ENCODE measurements around the gene ARPP21.

The ARPP21 gene

GRCh38 chr3:35680866-35681650, 41.7 kb downstream of the ARPP21 start (continued):
- TF ChIP-seq, protein P1, sequence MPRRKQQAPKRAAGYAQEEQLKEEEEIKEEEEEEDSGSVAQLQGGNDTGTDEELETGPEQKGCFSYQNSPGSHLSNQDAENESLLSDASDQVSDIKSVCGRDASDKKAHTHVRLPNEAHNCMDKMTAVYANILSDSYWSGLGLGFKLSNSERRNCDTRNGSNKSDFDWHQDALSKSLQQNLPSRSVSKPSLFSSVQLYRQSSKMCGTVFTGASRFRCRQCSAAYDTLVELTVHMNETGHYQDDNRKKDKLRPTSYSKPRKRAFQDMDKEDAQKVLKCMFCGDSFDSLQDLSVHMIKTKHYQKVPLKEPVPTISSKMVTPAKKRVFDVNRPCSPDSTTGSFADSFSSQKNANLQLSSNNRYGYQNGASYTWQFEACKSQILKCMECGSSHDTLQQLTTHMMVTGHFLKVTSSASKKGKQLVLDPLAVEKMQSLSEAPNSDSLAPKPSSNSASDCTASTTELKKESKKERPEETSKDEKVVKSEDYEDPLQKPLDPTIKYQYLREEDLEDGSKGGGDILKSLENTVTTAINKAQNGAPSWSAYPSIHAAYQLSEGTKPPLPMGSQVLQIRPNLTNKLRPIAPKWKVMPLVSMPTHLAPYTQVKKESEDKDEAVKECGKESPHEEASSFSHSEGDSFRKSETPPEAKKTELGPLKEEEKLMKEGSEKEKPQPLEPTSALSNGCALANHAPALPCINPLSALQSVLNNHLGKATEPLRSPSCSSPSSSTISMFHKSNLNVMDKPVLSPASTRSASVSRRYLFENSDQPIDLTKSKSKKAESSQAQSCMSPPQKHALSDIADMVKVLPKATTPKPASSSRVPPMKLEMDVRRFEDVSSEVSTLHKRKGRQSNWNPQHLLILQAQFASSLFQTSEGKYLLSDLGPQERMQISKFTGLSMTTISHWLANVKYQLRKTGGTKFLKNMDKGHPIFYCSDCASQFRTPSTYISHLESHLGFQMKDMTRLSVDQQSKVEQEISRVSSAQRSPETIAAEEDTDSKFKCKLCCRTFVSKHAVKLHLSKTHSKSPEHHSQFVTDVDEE (CRISPR knock-in tag; IDR thresholded peaks at IDR 0.05) = no peak
- TF ChIP-seq SNAI2 (CRISPR knock-in tag; IDR thresholded peaks at IDR 0.05) (no peak), TCF4 (CRISPR knock-in tag; IDR thresholded peaks at IDR 0.05; ENCODE audit: borderline replicate concordance) (no peak)

- no peak for TF ChIP-seq ZNF565 (CRISPR knock-in tag; conservative IDR thresholded peaks at IDR 0.05; ENCODE audit: low read depth)
- no peak for TF ChIP-seq ZFP30 (CRISPR knock-in tag; IDR thresholded peaks at IDR 0.05)
- no peak for TF ChIP-seq GLIS3 (CRISPR knock-in tag; IDR thresholded peaks at IDR 0.05)
- TF ChIP-seq, protein P2, sequence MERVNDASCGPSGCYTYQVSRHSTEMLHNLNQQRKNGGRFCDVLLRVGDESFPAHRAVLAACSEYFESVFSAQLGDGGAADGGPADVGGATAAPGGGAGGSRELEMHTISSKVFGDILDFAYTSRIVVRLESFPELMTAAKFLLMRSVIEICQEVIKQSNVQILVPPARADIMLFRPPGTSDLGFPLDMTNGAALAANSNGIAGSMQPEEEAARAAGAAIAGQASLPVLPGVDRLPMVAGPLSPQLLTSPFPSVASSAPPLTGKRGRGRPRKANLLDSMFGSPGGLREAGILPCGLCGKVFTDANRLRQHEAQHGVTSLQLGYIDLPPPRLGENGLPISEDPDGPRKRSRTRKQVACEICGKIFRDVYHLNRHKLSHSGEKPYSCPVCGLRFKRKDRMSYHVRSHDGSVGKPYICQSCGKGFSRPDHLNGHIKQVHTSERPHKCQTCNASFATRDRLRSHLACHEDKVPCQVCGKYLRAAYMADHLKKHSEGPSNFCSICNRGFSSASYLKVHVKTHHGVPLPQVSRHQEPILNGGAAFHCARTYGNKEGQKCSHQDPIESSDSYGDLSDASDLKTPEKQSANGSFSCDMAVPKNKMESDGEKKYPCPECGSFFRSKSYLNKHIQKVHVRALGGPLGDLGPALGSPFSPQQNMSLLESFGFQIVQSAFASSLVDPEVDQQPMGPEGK (CRISPR knock-in tag; IDR thresholded peaks at IDR 0.05; ENCODE audit: borderline replicate concordance) = no peak
- no peak for TF ChIP-seq POU6F1 (CRISPR knock-in tag; IDR thresholded peaks at IDR 0.05; ENCODE audit: borderline replicate concordance, low read depth)
- no peak for ATAC-seq
These were observed 45.8 kb downstream of the ARPP21 start for GRCh38 chr3:35685153-35685552.

DNA sequence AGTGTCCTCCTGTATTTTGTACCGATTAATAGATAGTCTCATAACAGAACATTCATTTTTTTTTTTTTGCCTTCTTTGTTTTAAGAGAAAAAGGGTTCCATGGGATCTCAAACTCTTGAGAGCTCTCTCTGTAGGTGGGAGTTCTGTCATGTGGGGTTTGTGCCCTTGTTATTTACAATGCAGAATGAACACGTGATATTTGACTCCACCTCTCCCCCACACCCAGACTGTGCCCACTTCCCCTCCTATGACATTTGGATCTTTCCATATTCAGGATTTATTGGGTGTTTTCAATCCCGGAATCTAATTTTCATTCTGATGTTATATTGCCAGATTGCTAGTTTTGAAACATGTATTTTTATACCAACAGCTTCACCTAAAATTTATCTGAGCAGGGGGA, 49.5 kb downstream of the ARPP21 start:
- ATAC-seq = no peak

More for the DNA sequence above, 49.5 kb downstream of the ARPP21 start:
- TF ChIP-seq ISL1 (CRISPR knock-in tag; IDR thresholded peaks at IDR 0.05) (no peak), TCF4 (CRISPR knock-in tag; IDR thresholded peaks at IDR 0.05; ENCODE audit: borderline replicate concordance) (no peak), ZNF565 (CRISPR knock-in tag; conservative IDR thresholded peaks at IDR 0.05; ENCODE audit: low read depth) (no peak), ZFP3 (CRISPR knock-in tag; IDR thresholded peaks at IDR 0.05) (no peak), GLIS3 (CRISPR knock-in tag; IDR thresholded peaks at IDR 0.05) (no peak), BACH2 (CRISPR knock-in tag; IDR thresholded peaks at IDR 0.05; ENCODE audit: borderline replicate concordance) (no peak), ZNF70 (CRISPR knock-in tag; IDR thresholded peaks at IDR 0.05) (no peak), SNAI2 (CRISPR knock-in tag; IDR thresholded peaks at IDR 0.05) (no peak), TOX (CRISPR knock-in tag; IDR thresholded peaks at IDR 0.05; ENCODE audit: borderline replicate concordance) (no peak), OSR1 (CRISPR knock-in tag; IDR thresholded peaks at IDR 0.05) (no peak), ESRRG (CRISPR knock-in tag; IDR thresholded peaks at IDR 0.05) (no peak), CSDC2 (CRISPR knock-in tag; IDR thresholded peaks at IDR 0.05) (no peak), ZFP30 (CRISPR knock-in tag; IDR thresholded peaks at IDR 0.05) (no peak), RARB (CRISPR knock-in tag; IDR thresholded peaks at IDR 0.05) (no peak)
- TF ChIP-seq, protein P2 (CRISPR knock-in tag; IDR thresholded peaks at IDR 0.05; ENCODE audit: borderline replicate concordance) = no peak
- TF ChIP-seq, protein P3, sequence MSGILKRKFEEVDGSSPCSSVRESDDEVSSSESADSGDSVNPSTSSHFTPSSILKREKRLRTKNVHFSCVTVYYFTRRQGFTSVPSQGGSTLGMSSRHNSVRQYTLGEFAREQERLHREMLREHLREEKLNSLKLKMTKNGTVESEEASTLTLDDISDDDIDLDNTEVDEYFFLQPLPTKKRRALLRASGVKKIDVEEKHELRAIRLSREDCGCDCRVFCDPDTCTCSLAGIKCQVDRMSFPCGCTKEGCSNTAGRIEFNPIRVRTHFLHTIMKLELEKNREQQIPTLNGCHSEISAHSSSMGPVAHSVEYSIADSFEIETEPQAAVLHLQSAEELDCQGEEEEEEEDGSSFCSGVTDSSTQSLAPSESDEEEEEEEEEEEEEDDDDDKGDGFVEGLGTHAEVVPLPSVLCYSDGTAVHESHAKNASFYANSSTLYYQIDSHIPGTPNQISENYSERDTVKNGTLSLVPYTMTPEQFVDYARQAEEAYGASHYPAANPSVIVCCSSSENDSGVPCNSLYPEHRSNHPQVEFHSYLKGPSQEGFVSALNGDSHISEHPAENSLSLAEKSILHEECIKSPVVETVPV (CRISPR knock-in tag; IDR thresholded peaks at IDR 0.05) = no peak
- TF ChIP-seq, protein P1 (CRISPR knock-in tag; IDR thresholded peaks at IDR 0.05) = no peak
